AG10803 (cell line): ENCODE measurements around the gene SLC39A5.

Source experiments
- DNase-seq: peaks from one replicate; pipeline ENCODE4 v3.0.0; 2010; ENCODE audit warnings: low read depth
- H3K4me3 ChIP-seq: 2 replicates; pipeline ENCODE4 v1.5.1; 2011; ENCODE audit warnings: mild to moderate bottlenecking, low read length, control low read depth
- TF ChIP-seq, protein P1 (sequence below): conservative IDR thresholded peaks from 2 replicates; pipeline ENCODE4 v1.5.1; 2011; ENCODE audit warnings: mild to moderate bottlenecking, low read length, control low read depth, inconsistent platforms

The SLC39A5 gene

DNA sequence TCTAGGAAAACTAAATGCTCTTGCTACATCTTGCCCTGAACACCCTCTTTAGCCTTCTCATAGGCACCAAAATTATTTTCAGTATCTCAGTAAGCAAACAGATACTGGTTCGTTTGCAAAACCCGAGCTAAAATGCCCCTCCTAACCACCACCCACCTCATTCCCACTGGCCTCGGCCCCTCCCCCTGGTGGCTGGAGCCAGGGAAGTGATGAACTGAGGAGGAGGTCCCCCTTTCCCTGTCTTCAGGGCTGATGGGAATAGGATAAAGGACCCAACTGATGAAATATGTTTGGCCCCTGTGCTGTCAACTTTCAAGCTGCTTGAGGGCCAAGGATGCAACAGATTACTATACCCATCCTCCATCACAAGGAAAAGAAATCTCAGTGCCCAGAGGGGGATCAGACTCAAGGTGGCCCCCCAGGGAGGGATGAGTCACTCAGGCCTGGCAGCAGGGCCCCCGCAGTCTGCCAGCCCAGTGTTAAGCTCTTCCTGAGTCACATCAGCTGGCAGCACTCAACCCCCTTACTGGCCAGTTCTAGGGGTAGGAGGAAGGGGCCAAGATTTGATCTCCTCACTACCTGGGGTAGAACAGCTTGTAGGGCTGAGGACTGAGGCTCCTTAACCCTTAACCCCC is 26.6 kb downstream of the SLC39A5 start:
- DNase-seq, result peak; percentile 46
- peak overlapping the region; percentile 90 for H3K4me3 ChIP-seq
- TF ChIP-seq, protein P1, sequence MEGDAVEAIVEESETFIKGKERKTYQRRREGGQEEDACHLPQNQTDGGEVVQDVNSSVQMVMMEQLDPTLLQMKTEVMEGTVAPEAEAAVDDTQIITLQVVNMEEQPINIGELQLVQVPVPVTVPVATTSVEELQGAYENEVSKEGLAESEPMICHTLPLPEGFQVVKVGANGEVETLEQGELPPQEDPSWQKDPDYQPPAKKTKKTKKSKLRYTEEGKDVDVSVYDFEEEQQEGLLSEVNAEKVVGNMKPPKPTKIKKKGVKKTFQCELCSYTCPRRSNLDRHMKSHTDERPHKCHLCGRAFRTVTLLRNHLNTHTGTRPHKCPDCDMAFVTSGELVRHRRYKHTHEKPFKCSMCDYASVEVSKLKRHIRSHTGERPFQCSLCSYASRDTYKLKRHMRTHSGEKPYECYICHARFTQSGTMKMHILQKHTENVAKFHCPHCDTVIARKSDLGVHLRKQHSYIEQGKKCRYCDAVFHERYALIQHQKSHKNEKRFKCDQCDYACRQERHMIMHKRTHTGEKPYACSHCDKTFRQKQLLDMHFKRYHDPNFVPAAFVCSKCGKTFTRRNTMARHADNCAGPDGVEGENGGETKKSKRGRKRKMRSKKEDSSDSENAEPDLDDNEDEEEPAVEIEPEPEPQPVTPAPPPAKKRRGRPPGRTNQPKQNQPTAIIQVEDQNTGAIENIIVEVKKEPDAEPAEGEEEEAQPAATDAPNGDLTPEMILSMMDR, result peak; percentile 17

DNA sequence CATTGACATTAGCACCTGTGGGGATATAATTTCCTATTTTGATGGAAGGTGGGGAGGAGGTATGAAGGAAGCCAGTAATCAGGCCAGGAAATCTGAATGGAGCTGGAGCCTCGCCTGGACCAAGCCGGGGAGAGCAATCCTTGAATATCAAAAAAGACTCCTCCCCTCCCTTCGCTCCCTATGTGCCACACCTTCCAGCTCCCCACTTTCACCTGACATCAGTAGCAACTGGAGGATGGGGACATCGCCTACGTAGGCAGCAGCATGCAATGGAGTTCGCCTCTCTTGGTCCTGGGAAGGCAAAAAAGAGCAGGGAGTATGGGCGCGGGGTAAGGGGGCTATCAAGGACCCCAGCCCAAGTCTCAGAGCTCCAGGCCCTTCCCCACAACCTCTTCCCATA is 27.2 kb downstream of the SLC39A5 start:
- TF ChIP-seq, protein P1, result no peak
- peak overlapping the region; percentile 90 for H3K4me3 ChIP-seq
- no peak for DNase-seq

DNA sequence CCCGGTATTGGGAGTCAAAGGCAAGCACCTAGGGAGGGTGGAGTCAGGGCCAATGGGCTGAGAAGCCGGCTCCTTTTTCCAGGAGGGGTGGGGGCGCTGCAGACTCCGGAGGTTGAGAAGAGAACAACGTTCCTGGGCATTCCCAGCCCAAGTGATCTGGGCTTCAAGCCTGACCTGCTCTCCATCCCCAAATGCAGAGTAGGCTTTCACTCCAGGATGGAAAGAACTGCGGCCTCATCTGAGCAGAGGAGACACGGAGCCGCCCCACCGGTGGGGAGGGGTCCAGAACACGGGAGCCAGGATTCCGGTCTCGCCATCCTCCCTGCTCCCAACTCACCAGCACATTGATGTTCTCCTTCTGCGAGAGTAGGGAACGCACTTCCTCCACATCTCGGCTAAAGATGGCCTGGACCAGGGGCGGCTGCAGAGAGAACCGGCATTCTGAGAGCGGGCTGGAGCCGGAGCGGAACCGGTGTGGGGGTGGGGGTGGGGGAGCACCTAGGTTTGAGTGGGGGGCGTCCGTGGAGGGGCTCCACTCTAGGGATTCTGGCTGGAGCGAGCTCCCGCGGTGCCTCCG is 27.7 kb downstream of the SLC39A5 start:
- DNase-seq, result no peak
- TF ChIP-seq, protein P1, result 0 out of 2 replicates have a peak, but pooled peaks have one; percentile 6
- H3K4me3 ChIP-seq, result peak overlapping the region; percentile 90

DNA sequence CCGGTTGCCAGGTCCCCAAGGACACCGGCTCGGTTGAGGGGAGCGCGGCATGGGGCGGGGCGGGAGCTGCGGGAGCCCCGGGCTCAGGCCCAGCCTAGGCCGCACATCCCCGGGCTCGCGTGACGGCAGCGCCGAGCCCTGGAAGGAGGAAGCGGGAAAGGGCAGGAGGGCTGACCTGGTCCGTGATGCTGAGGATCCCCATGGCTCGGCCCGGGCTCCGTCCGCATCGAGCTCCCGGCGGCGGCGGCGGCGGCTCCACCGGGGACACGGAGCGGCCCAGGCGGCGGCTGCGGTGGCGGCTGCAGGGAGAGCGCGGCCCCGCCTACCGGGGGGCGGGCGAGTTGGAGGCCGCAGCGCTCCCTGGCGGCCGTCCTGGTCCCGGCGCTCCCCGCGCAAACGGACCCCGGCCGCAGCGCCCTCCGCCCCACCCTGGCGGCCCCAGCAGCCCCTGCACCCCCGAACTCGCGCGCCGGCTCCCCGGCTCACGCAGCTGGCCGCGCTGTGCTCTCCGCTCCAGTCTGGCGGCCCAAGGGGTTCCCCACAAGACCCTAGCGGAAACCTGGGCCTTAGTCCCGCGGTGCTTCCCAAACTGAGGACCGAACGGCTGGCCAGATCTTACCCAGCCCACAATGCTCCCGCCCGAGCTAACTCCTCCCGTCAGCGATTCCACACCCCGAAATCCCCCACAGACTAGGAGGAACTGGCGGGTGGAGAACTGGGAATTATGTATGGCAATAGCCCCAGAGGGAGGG is 28.4 kb downstream of the SLC39A5 start, which contains the start of gene ANKRD52:
Gene ANKRD52, minus strand, starts transcription at position 317 of the 752 bp plus-strand sequence. Its CDS starts 115 bp downstream, at position 202.
- TF ChIP-seq, protein P1, result peak; percentile 41; the same call in 1 of the 2 replicates
- H3K4me3 ChIP-seq, result peak within 1 kb of the TSS; percentile 90
- peak; percentile 83 for DNase-seq

DNA sequence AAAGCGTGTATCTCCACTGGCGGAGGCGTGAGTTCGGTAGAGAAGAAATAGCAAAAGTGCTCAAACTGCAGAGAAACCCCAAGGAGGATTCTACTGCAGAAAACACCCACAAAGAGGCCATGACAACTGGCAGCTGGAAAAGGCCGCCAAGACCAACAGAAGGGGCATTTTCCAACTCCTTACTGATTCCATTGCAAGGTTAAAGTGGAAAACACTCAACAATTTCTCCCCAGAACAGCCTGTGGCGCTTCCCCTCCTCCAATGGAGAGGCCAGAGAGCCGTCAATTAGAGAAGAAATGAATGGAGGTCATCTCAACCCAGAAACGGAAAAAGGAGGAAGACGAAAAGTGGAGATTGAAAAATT is 29.0 kb downstream of the SLC39A5 start:
- peak overlapping the region; percentile 70 for H3K4me3 ChIP-seq
- no peak for DNase-seq
- TF ChIP-seq, protein P1, result no peak; the same call in 1 of the 2 replicates

DNA sequence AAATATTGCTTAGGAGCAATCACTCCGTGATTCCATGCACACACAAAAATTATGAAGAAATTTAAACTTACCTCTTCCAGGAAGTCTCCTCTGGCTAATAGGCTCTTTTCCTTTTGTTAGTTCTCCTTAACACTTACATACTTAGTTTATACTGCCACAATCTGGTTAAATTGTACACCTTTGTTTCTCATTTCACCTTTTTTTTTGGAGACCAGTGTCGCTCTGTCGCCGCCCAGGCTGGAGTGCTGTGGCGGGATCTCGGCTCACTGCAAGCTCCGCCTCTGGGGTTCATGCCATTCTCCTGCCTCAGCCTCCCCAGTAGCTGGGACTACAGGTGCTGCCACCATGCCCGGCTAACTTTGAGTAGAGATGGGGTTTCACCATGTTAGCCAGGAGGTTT is 30.5 kb downstream of the SLC39A5 start:
- TF ChIP-seq, protein P1, result no peak
- H3K4me3 ChIP-seq, result no peak overlapping the region
- DNase-seq, result no peak
